ENCODE results near the gene UNC79. TPM values are rescaled to one million over a fixed set of nuclear protein-coding genes. Genes with fewer than 3 reads are reported as not detected.

The UNC79 gene
- total RNA-seq, 4 donors from 2014 or later: 0.33 to 0.73 (median 0.51) TPM

- in situ Hi-C loops (cut with MboI; ENCODE audit: low sequenced_read_pairs in 4 of 4): no loop called here
- Histone ChIP-seq H3K36me3 (no peaks in the 10 kb centered on the region), H3K9me3 (no peaks in the 10 kb centered on the region), H3K27me3 (no peaks in the 10 kb centered on the region), H3K4me3 (no peak overlapping the region), H3K4me1 (no peaks in the 10 kb centered on the region), H3K27ac (no peak overlapping the region)
- DNase-seq (no peak), ATAC-seq (no peak)
- intact Hi-C loops (cut with DNase I; ENCODE audit: low total_unique reads): no loop called here
- TF ChIP-seq POLR2A (IDR thresholded peaks at IDR 0.05) (no peak), CTCF (IDR thresholded peaks at IDR 0.05 in 4 of 5, conservative IDR thresholded peaks at IDR 0.05 in 1 of 5) (no peak)
These were observed 135.4 kb downstream of the UNC79 start for GRCh38 chr14:93566065-93566693.

- Histone ChIP-seq H3K9me3 (no peaks in the 10 kb centered on the region), H3K4me3 (no peak overlapping the region), H3K27ac (no peak overlapping the region), H3K27me3 (no peaks in the 10 kb centered on the region), H3K4me1 (no peaks in the 10 kb centered on the region), H3K36me3 (no peaks in the 10 kb centered on the region)
- no peak for TF ChIP-seq POLR2A (IDR thresholded peaks at IDR 0.05)
- no peak for TF ChIP-seq CTCF (IDR thresholded peaks at IDR 0.05 in 4 of 5, conservative IDR thresholded peaks at IDR 0.05 in 1 of 5)
- intact Hi-C loops (cut with DNase I; ENCODE audit: low total_unique reads) (no loop called here), in situ Hi-C loops (cut with MboI; ENCODE audit: low sequenced_read_pairs in 4 of 4) (no loop called here)
- ATAC-seq: no peak
- no peak for DNase-seq
These were observed 140.5 kb downstream of the UNC79 start for GRCh38 chr14:93571275-93571674.

GRCh38 chr14:93579178-93579577, 148.4 kb downstream of the UNC79 start:
- Histone ChIP-seq H3K4me1 (no peaks in the 10 kb centered on the region), H3K36me3 (no peaks in the 10 kb centered on the region), H3K27ac (no peak overlapping the region), H3K4me3 (no peak overlapping the region), H3K27me3 (no peaks in the 10 kb centered on the region), H3K9me3 (no peaks in the 10 kb centered on the region)
- intact Hi-C loops (cut with DNase I; ENCODE audit: low total_unique reads): no loop called here
- DNase-seq: no peak
- TF ChIP-seq POLR2A (IDR thresholded peaks at IDR 0.05): no peak
- TF ChIP-seq CTCF (IDR thresholded peaks at IDR 0.05 in 4 of 5, conservative IDR thresholded peaks at IDR 0.05 in 1 of 5): no peak
- in situ Hi-C loops (cut with MboI; ENCODE audit: low sequenced_read_pairs in 4 of 4): no loop called here
- ATAC-seq: no peak

GRCh38 chr14:93582516-93582915, 151.8 kb downstream of the UNC79 start:
- DNase-seq: no peak
- Histone ChIP-seq H3K9me3 (no peaks in the 10 kb centered on the region), H3K4me3 (no peak overlapping the region), H3K27ac (no peak overlapping the region), H3K27me3 (no peaks in the 10 kb centered on the region), H3K4me1 (no peaks in the 10 kb centered on the region), H3K36me3 (no peaks in the 10 kb centered on the region)
- in situ Hi-C loops (cut with MboI; ENCODE audit: low sequenced_read_pairs in 4 of 4) (no loop called here), intact Hi-C loops (cut with DNase I; ENCODE audit: low total_unique reads) (no loop called here)
- ATAC-seq: no peak
- TF ChIP-seq CTCF (IDR thresholded peaks at IDR 0.05 in 4 of 5, conservative IDR thresholded peaks at IDR 0.05 in 1 of 5) (no peak), POLR2A (IDR thresholded peaks at IDR 0.05) (no peak)

- DNase-seq (no peak), ATAC-seq (no peak)
- in situ Hi-C loops (cut with MboI; ENCODE audit: low sequenced_read_pairs in 4 of 4) (no loop called here), intact Hi-C loops (cut with DNase I; ENCODE audit: low total_unique reads) (no loop called here)
- Histone ChIP-seq H3K4me1 (no peaks in the 10 kb centered on the region), H3K27ac (no peak overlapping the region), H3K9me3 (no peaks in the 10 kb centered on the region), H3K36me3 (no peaks in the 10 kb centered on the region), H3K4me3 (no peak overlapping the region), H3K27me3 (no peaks in the 10 kb centered on the region)
- TF ChIP-seq POLR2A (IDR thresholded peaks at IDR 0.05): no peak
- TF ChIP-seq CTCF (IDR thresholded peaks at IDR 0.05 in 4 of 5, conservative IDR thresholded peaks at IDR 0.05 in 1 of 5): no peak
These were observed 156.6 kb downstream of the UNC79 start for GRCh38 chr14:93587330-93587729.

Measured in gastrocnemius medialis (tissue), 4 donors.